LNCaP clone FGC (cell line): Measurements from ENCODE around the gene RNF166.

Experiments
- DNase-seq: peaks from one replicate; pipeline ENCODE4 v3.0.0-alpha.2; 2011; ENCODE audit warnings: low read depth
- H3K4me3 ChIP-seq: 2 replicates; pipeline ENCODE4 v1.5.1; 2011; ENCODE audit warnings: mild to moderate bottlenecking, low read depth, low read length, control low read depth
- CTCF ChIP-seq: IDR thresholded peaks from 2 replicates; pipeline ENCODE4 v1.5.1; 2012; ENCODE audit warnings: mild to moderate bottlenecking; ENCODE audit not compliant: control insufficient read depth, insufficient read depth; ENCODE audit errors: extremely low read depth

The RNF166 gene

GRCh38 chr16:88743693-88744576, 37.7 kb upstream of the RNF166 start:
- no peak overlapping the region for H3K4me3 ChIP-seq
- peak; percentile 84 for TF ChIP-seq CTCF
- no peak for DNase-seq

- H3K4me3 ChIP-seq, result no peak overlapping the region
- TF ChIP-seq CTCF, result no peak
- DNase-seq, result no peak
These were observed 36.8 kb upstream of the RNF166 start for GRCh38 chr16:88742896-88743605.

- DNase-seq, result no peak
- H3K4me3 ChIP-seq, result no peak overlapping the region
- peak; percentile 1; the same call in 1 of the 2 replicates for TF ChIP-seq CTCF
These were observed 35.2 kb upstream of the RNF166 start for GRCh38 chr16:88741368-88741767.

- no peak for TF ChIP-seq CTCF
- H3K4me3 ChIP-seq, result no peak overlapping the region
- DNase-seq, result no peak
These were observed 34.5 kb upstream of the RNF166 start for GRCh38 chr16:88740727-88741055.

- no peak overlapping the region for H3K4me3 ChIP-seq
- DNase-seq, result no peak
- TF ChIP-seq CTCF, result no peak
These were observed 33.9 kb upstream of the RNF166 start for GRCh38 chr16:88739977-88740726.

- H3K4me3 ChIP-seq, result no peak overlapping the region
- no peak for DNase-seq
- TF ChIP-seq CTCF, result no peak
These were observed 33.1 kb upstream of the RNF166 start for GRCh38 chr16:88739139-88739976.
